Measurements from ENCODE around the gene PSMD14.
"Not testable (repeated sequence)": the region's sequence is repeated elsewhere in the genome, so short reads cannot be mapped to it uniquely, and the experiment has no call there.

The PSMD14 gene
- long read RNA-seq, donor 1, full-length matches to known transcripts = 47 of 52 reads
- long read RNA-seq, donor 1, partial matches to known transcripts = 5 of 52 reads
- long read RNA-seq, donor 1, other reads (novel, unspliced or antisense) = 0 of 52 reads
- long read RNA-seq, donor 2, transcript PSMD14-201 (12 exons, 1,954 nt) = major isoform, 23 of 24 reads
- long read RNA-seq, donor 2, partial matches to known transcripts = 0 of 24 reads
- long read RNA-seq, donor 2, other reads (novel, unspliced or antisense) = 0 of 24 reads
- long read RNA-seq, donor 3, transcript PSMD14-201 (12 exons, 1,954 nt) = major isoform, 10 of 12 reads
- long read RNA-seq, donor 3, partial matches to known transcripts = 0 of 12 reads
- long read RNA-seq, donor 3, other reads (novel, unspliced or antisense) = 0 of 12 reads
- long read RNA-seq, donor 4, full-length matches to known transcripts = 15 of 185 reads
- long read RNA-seq, donor 4, partial matches to known transcripts = 170 of 185 reads
- long read RNA-seq, donor 4, other reads (novel, unspliced or antisense) = 0 of 185 reads
- long read RNA-seq, donor 5, transcript PSMD14-201 (12 exons, 1,954 nt) = major isoform, 45 of 50 reads
- long read RNA-seq, donor 5, partial matches to known transcripts = 0 of 50 reads
- long read RNA-seq, donor 5, other reads (novel, unspliced or antisense) = 0 of 50 reads
- long read RNA-seq, donor 6, transcript PSMD14-201 (12 exons, 1,954 nt) = major isoform, 20 of 23 reads
- long read RNA-seq, donor 6, partial matches to known transcripts = 0 of 23 reads
- long read RNA-seq, donor 6, other reads (novel, unspliced or antisense) = 0 of 23 reads
- long read RNA-seq, donor 7, full-length matches to known transcripts = 35 of 49 reads
- long read RNA-seq, donor 7, partial matches to known transcripts = 14 of 49 reads
- long read RNA-seq, donor 7, other reads (novel, unspliced or antisense) = 0 of 49 reads
- long read RNA-seq, donor 8, transcript PSMD14-201 (12 exons, 1,954 nt) = major isoform, 11 of 16 reads
- long read RNA-seq, donor 8, partial matches to known transcripts = 5 of 16 reads
- long read RNA-seq, donor 8, other reads (novel, unspliced or antisense) = 0 of 16 reads

DNA sequence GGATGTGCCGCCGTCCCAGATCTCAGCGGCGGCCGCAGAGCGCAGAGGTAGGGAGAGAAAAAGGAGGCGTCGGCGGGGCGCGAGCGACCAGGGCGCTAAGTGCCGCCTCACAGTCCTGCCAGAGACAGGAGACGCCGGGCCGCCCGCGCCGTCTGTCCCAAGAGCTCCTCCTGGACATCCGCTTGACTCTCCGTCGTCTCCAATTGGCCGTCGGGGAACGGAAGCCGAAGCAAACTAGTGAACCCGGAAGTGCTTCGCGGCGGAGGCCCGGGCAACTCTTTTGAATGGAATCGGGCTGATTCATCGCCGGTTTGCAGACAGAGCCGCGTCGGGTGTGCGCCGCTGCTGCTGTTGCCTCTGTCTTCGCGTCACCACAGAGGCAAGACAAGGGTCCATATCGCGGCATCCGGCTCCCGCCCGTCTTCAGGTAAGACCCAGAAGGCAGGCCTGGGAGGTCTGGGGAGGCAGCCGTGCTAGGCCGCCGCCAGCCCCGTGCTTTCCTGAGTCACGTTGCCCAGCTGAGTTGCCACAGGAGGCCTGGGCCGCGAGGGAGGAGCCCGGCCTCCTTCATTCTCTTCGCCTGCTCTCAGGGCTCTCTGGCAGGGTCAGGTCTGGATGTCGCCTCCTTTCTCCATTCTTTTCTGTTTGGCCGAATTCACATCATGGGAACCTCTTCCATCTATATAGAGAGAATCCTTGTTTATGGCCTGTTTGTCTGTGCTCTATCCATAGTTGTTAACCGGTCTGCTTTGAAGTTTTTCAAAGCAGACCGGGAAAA is at the start of gene PSMD14:
TSS of gene PSMD14 (plus strand) at position 248 of the 778 bp plus-strand sequence. CDS start 10,401 bp downstream, outside the sequence.
- peak; percentile 94 for DNase-seq

DNA sequence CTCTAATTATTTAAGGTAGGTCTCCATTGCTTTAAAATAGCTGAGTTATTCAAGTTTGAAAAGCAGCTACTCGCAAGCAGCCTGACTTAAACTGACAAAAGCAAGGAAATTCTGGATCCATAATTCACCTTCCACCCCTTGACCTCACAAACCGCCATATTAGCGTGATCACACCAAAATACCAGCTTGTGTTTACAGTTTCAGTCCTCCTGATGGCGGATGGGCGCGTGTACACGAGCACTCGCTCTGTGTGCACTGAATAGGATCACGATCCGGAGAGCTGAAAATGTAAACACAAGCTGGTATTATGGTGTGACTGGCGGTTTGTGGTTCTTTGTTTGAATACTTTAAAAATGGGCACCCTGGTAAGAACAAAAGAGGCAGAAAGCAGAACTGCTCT is 42.4 kb upstream of the PSMD14 start:
- no peak for DNase-seq

DNA sequence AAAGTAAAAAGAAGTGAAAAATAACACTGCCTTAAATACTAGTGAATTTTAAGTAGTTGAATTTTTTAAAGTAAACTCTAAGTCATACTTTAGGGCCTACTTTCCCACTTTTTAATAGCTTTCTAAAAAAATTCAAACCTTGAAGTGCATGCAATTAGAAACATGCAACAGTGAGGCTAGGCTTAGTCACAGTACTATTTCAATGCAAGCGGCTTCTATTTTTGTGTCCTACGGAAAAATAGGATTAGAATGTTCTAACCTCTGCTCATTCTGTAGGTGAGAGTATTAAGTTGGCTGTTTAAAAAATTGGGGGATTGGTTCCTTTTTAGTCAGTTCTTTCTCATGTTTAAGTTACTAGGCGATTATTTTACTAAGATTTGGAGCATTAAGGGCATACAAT is 39.1 kb upstream of the PSMD14 start:
- DNase-seq = no peak

DNA sequence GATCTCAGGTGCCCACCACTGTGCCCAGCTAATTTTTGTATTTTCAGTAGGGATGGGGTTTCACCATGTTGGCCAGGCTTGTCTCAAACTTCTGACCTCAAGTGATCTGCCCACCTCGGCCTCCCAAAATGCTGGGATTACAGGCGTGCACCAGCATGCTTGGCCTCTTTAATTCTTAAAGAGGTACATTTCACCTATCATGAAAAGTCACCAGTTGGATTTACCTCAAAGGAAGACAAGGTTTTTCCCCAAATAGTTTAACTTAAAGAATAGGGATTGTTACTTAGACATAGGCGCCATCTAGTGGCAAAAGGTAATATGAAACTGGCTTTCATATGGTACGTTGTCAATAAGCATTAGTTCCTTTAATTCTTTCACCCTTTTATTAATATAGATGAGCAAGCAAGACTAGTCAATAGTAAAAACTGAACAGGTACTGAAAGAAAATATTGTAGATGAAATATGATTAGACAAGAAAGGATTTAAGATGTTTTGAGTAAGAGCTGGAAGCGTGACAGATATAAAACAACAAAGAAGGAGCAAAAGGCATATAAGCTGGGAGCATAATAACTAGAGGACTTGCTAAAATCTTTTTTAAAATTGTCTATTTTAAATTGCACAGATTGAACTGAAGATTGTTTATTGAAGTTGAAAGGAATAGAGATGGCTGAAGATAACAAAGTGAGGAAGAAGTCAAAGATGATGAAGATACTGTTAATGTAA is 35.0 kb upstream of the PSMD14 start:
- DNase-seq = no peak

DNA sequence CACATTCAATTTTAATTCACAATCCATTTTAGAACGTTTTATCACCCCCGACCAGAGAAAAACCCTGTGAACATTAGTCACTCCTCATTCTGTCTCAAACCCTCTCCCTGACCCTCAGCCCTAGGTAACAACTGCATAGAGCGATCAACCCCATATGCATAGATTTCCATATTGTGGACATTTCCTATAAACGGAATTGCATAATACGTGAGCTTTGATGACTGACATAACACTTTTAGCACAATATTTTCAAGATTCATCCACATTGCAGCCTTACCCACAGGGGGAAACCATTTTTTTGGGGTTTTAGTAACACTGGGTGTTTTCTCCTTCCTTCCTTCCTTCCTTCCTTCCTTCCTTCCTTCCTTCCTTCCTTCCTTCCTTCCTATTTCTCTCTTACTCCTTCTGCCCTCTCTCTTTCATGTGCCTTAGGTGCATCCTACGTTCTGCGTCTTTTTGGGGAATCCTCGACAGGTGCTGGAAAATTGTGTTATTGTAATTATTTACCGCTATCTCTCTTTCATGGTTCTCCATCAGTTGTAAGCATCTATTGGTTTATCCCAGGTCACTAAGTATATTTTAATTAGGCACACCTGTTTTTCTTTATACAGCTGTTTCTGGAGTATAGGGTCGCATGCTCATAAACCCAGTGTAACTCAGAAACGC is 29.5 kb upstream of the PSMD14 start:
- DNase-seq = not testable (repeated sequence)

DNA sequence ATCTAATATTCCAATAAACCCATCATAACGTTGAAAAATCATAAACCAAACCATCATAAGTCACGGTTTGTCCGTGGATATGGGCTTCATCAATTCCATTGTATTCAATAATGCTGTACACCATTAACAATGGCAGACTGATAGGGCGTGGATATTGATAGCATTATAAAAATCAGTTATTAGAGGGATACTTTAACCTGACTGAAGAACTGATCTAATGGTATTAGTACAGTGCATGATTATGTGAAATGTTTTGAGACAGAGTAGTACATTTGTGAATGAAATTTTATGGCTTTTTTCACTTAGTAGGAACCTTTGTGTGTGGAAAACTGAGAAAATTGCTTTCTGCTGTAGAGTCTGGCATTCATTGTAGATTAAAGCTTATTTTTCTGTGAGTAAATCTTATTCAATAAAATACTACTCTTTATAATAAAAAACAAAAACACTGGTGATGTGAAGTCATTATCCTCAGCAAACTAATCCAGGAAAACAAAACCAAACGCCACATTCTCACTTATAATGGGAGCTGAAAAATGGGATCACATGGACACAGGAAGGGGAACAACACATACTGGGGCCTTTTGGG is 28.9 kb upstream of the PSMD14 start:
- DNase-seq = not testable (repeated sequence)

DNA sequence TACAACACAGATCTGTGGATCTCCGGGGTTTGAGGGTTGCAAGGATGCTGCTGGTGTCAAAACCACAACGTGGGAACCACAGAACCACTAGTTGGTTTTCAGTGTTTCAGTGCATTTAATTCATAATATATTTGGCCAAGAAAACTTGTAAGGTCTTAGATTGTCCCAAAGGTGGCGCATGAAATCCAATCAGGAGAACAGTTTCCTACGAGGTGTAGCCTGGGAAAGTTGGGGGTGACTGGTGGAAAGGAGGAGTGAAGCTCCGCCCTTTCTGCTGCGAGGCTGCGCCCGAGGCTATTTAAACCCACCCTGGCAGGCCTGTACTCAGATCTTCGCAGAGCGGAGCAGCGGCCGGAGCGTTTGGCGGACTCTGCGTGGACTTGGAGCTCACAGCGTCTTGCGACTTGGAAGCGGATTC is 27.3 kb upstream of the PSMD14 start:
- DNase-seq = not testable (repeated sequence)

DNA sequence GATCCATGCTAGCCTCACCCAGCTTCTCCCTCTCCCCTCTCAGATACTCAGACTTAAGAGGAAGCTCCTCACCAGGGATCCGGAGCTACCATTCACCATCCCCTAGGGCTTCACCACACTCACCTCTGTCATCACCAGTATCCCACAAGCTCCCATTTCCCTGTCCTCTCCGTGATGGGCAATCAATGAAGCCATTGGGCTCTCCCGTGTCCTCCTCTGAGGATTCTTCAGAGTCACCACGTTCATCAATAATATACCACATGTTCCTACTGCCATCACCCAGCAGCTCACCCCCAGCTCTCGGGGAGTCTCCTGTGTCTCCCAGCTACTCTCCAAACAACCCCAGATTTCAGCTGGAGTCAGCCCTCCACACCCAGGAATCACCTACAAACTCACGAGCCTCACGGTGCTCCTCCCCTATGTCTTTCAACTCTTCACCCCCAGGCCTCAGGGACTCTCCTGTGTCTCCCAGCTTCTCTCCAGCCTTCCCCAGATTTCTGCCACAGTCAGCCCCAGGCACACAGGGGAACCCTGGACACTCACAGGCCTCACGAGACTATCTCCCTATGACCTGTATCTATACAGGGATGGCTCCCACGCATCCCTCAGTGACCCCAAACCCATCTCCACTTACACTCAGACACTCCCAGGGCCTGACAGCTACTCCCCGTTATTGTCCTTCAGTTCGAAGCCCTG is 26.5 kb upstream of the PSMD14 start:
- DNase-seq = not testable (repeated sequence)

DNA sequence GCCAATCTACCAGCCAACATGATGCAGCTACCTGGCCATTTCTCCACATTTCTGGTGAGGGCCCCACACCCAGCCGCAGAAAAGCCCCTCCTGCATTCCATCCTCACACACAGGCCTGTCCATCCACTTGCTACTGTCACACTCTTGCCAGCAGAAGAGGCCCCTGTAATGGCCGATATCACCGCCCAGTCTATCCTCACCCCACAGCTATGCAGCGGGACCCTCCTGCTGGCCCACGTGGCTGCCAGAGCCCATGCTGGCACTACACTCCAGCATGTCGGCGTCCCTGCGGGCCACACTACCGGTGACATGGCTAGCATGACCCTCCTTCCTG is 25.9 kb upstream of the PSMD14 start:
- not testable (repeated sequence) for DNase-seq

DNA sequence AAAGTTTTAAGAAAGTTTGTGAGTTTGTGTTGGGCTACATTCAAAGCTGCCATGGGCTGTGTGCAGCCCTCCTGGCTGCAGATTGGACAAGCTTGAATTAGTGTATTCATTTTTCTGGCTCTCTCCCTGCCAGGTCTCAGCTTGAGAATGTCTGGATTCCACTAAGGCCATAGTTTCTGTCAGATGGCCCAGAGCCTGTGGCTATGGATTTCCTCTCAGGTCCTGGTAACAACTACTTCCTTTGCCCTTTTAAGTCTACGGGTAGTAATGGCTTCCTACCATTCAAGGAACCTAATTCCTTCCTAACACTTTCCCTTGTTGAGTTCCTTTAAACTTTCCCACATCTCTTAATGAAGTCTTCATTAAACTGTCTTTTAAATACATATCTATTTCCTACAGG is 24.3 kb upstream of the PSMD14 start:
- no peak for DNase-seq

DNA sequence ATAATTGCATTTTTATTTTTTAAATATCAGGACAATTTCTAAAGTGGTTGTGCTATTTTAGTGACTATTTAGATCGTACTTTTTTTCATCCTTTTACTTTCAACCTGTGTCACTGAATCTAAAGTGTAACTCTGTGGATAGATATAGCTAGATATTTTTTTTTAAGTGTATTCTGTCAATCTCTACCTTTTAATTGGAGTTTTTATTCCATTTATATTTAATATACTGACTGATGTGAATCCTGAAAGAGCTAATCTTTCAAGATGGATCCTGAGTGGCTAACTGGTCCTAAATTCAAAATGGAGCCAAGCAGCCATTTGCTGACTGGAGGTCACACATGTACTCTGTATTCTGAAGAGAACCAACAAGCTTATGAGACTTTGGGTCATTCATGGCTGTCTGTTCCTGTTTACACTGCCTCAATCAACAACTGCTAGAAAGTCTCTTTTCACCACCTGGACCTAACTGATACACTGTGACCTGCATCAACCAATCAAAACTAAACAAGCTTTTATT is 4.6 kb upstream of the PSMD14 start:
- no peak for DNase-seq

DNA sequence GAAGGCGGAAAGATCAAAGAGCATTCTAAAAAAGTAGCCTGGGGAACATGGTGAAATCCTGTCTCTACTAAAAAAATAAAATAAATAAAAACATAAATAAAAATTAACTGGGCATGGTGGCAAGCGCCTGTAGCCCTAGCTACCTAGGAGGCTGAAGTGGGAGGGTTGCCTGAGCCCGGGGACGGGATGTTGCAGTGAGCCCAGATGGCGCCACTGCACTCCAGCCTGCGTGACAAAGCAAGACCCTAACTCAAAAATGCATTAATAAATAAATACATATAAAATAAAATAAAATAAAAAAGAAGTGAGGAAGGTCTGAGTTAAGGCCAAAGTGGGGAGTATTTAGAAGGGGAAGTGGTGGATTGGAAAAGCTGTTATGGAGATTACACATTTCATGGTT is 1.3 kb upstream of the PSMD14 start:
- no peak for DNase-seq

DNA sequence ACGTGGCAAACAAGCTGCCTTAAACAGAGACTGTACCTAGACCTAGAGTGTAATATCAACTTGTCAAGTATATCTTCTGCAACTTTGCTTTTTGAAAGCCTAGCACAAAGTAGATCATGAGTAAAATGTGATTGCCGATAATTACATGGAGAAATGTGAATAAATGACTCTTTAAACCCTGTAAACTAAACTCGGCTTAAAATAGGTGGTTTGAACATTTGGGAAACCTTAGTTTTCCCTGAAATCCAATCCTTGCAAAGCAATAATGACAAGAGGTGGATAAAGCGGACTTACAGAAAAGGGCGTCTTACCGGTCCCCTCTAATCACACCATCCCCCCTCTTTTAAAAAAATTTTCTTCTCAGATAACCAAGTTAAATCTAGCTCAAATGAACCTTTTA is 549 bp upstream of the PSMD14 start:
- DNase-seq = no peak

DNA sequence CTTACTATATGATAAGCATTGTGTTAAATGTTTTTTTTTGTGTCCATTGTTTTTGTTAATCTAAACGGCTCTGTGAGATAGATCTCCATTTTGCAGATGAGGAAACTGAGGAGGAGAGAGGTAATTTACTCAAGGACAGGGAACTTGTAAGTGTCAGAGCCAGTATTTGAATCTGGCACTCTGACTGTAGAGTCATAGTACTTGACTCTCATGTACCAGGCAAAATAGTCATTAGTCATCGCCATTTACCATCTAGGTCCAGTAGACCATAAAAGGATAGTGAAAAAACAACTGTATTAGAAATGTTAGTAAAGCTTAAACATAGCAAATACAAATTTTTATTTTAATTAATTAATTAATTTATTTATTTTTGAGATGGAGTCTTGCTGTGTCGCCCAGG is 4.8 kb downstream of the PSMD14 start:
- DNase-seq = no peak

DNA sequence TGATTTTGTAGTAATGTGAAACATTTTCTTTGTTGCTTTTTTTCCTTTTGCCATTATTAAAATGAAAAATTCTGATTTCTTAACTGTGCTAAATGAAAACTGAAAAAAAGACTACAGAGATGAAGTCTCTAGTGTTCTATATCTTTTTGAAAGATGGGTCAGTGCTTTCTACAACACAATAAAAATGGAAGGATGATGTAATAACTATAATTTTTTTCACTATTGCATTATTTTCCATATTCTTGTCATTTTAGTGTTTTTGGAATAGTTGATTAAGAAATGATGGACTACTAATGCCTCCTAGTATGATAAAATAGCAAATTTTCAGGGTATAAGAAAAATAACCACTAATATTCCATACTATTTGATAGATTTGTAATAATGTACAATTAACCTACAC is 7.2 kb downstream of the PSMD14 start:
- no peak for DNase-seq

DNA sequence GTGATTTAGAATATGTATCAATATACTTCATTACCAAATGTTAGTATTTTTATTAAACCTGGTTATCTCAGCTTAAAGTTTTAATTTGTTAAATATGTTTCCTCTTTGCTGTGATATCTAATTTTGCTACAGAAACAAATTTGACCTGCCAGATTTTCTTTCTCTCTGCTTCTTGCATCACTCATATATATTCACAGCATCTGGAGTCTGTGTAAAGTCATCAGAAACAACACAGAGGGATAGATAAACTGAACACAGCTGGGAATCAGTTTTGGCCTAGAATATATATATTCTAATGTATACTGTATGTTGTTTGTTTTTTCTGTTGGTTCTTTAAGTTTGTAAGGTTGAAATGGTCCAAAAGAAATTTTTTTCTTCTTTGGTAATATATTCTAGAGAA is 8.5 kb downstream of the PSMD14 start:
- DNase-seq = no peak

DNA sequence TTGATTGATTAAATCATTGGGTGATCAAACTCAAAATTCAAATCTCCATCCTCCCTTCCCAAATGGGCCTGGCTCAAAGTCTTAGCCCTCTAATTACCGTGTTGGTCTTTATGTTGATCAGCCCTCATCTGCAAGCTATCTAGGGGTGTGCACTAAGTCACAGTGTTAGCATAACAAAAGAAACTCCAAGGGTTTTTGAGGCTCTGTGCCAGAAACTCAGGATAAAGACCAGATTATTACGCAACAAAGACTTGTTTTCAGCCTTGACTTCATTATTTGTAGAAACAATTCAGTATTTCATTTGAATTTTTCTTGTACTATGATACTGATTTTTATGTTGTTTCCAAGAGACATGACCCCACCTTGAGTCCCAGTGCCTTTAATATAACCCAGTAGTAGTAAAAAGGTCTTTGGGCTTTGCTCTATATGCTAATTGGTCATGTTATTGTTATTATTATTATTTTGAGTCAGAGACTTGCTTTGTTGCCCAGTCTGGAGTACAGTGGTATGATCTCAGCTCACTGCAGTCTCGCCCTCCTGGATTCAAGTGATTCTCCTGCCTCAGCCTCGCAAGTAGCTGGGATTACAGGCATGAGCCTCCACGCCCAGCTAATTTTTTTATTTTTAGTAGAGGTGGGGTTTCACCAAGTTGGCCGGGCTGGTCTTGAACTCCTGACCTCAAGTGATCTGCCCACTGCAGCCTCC is 13.9 kb downstream of the PSMD14 start:
- DNase-seq = no peak

DNA sequence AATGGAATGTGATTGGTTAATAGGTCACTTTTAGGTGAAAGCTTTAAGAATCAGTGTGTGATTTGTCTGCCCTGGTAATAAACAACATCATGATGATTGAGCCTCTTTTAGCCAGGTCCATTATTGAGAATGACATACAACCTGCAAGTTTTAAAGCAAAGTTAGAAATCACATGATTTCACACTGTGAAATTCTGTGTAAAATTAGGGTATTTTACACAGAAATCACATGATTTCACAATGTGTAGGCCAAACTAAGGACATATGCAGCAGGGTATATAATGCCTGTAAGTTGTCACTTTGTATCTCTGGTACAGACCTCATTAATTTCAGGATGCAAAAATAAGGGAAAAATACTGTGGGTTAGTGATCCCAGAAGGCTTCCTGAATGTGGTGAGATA is 16.7 kb downstream of the PSMD14 start:
- DNase-seq = no peak

DNA sequence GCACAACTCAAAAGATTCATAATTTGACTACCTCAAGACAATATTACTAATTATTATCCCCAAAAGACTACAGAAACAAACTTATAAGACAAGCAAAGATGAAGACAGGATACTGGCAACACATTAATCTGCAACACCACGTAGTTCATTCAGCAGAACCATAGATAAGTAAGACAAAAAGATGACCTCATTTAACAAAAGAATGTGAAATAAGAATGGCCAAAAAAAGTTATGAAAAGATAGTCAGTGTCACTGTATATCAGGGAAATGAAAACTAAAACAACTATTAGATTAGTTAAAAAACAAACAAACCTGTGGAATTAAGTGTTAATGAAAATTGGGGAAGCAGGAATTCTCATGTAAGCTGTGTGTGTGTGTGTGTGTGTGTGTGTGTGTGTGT is 19.4 kb downstream of the PSMD14 start:
- DNase-seq = no peak
